HG03354 (cell line): ENCODE measurements around the gene LZTFL1.

ENCODE experiments used
- ATAC-seq: cut with Tn5 transposase; IDR thresholded peaks from one replicate; pipeline ENCODE4 v1.9.1; 2021; ENCODE audit warnings: mild to moderate bottlenecking; ENCODE audit not compliant: unreplicated experiment, poor library complexity, severe bottlenecking

Gene LZTFL1

GRCh38 chr3:45792036-45792435 is 49.9 kb downstream of the LZTFL1 start:
- ATAC-seq: no peak

- no peak for ATAC-seq
Observed at GRCh38 chr3:45790596-45790995, 51.3 kb downstream of the LZTFL1 start.

GRCh38 chr3:45789235-45789812 is 52.6 kb downstream of the LZTFL1 start:
- ATAC-seq: no peak

GRCh38 chr3:45787551-45787950 is 54.4 kb downstream of the LZTFL1 start:
- no peak for ATAC-seq

- ATAC-seq: no peak
Observed at GRCh38 chr3:45786801-45787495, 55.0 kb downstream of the LZTFL1 start.

GRCh38 chr3:45785605-45786150 is 56.2 kb downstream of the LZTFL1 start:
- ATAC-seq: no peak

GRCh38 chr3:45783667-45784066 is 58.3 kb downstream of the LZTFL1 start:
- ATAC-seq: no peak

GRCh38 chr3:45782381-45782780 is 59.5 kb downstream of the LZTFL1 start:
- ATAC-seq: no peak

GRCh38 chr3:45781841-45782240 is 60.1 kb downstream of the LZTFL1 start:
- ATAC-seq: no peak

- ATAC-seq: no peak
Observed at GRCh38 chr3:45781271-45781670, 60.6 kb downstream of the LZTFL1 start.

- ATAC-seq: no peak
Observed at GRCh38 chr3:45779746-45780735, 61.9 kb downstream of the LZTFL1 start.

GRCh38 chr3:45778761-45779201 is 63.1 kb downstream of the LZTFL1 start:
- no peak for ATAC-seq

GRCh38 chr3:45777746-45778386 is 64.1 kb downstream of the LZTFL1 start:
- no peak for ATAC-seq

- no peak for ATAC-seq
Observed at GRCh38 chr3:45777111-45777745, 64.7 kb downstream of the LZTFL1 start.

GRCh38 chr3:45776611-45777010 is 65.3 kb downstream of the LZTFL1 start:
- ATAC-seq: no peak

GRCh38 chr3:45776301-45776595 is 65.7 kb downstream of the LZTFL1 start:
- no peak for ATAC-seq

GRCh38 chr3:45775571-45776300 is 66.2 kb downstream of the LZTFL1 start:
- ATAC-seq: no peak

GRCh38 chr3:45774581-45775521 is 67.1 kb downstream of the LZTFL1 start:
- no peak for ATAC-seq
